Measurements from ENCODE around the gene SPATA21.

- TF ChIP-seq, protein P1, sequence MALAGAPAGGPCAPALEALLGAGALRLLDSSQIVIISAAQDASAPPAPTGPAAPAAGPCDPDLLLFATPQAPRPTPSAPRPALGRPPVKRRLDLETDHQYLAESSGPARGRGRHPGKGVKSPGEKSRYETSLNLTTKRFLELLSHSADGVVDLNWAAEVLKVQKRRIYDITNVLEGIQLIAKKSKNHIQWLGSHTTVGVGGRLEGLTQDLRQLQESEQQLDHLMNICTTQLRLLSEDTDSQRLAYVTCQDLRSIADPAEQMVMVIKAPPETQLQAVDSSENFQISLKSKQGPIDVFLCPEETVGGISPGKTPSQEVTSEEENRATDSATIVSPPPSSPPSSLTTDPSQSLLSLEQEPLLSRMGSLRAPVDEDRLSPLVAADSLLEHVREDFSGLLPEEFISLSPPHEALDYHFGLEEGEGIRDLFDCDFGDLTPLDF (CRISPR knock-in tag; IDR thresholded peaks at IDR 0.05): no peak
- TF ChIP-seq, protein P2, sequence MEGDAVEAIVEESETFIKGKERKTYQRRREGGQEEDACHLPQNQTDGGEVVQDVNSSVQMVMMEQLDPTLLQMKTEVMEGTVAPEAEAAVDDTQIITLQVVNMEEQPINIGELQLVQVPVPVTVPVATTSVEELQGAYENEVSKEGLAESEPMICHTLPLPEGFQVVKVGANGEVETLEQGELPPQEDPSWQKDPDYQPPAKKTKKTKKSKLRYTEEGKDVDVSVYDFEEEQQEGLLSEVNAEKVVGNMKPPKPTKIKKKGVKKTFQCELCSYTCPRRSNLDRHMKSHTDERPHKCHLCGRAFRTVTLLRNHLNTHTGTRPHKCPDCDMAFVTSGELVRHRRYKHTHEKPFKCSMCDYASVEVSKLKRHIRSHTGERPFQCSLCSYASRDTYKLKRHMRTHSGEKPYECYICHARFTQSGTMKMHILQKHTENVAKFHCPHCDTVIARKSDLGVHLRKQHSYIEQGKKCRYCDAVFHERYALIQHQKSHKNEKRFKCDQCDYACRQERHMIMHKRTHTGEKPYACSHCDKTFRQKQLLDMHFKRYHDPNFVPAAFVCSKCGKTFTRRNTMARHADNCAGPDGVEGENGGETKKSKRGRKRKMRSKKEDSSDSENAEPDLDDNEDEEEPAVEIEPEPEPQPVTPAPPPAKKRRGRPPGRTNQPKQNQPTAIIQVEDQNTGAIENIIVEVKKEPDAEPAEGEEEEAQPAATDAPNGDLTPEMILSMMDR (IDR thresholded peaks at IDR 0.05): no peak
- TF ChIP-seq ZNF416 (CRISPR knock-in tag; IDR thresholded peaks at IDR 0.05) (no peak), NR3C1 (CRISPR knock-in tag; conservative IDR thresholded peaks at IDR 0.05; ENCODE audit: low read depth) (no peak), JUN (CRISPR knock-in tag; IDR thresholded peaks at IDR 0.05) (no peak), NFE2L1 (CRISPR knock-in tag; IDR thresholded peaks at IDR 0.05) (no peak), CBFB (CRISPR knock-in tag; IDR thresholded peaks at IDR 0.05; ENCODE audit: low read depth) (no peak), ZNF396 (CRISPR knock-in tag; IDR thresholded peaks at IDR 0.05; ENCODE audit: borderline replicate concordance) (no peak), NR2C2 (CRISPR knock-in tag; IDR thresholded peaks at IDR 0.05) (no peak)
- TF ChIP-seq, protein P3, sequence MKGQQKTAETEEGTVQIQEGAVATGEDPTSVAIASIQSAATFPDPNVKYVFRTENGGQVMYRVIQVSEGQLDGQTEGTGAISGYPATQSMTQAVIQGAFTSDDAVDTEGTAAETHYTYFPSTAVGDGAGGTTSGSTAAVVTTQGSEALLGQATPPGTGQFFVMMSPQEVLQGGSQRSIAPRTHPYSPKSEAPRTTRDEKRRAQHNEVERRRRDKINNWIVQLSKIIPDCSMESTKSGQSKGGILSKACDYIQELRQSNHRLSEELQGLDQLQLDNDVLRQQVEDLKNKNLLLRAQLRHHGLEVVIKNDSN (CRISPR knock-in tag; IDR thresholded peaks at IDR 0.05): no peak
Measured at GRCh38 chr1:16484501-16484835, 47.2 kb upstream of the SPATA21 start.

Measured in WTC11 (cell line).